Neural cell (in vitro differentiated cells): ENCODE measurements around the gene MAML3. TPM values are rescaled to one million over a fixed set of nuclear protein-coding genes. Genes with fewer than 3 reads are reported as not detected.

ENCODE experiments used
- H2AFZ ChIP-seq: fragments of 200-600, 300-800 bp; sonication (generic), shearing (Covaris generic); 2 replicates; pipeline ENCODE4 v1.6.0; 2014; ENCODE audit warnings: low read depth, mild to moderate bottlenecking, antibody characterized with exemption, low read length, moderate library complexity
- H3F3A ChIP-seq: fragments of 200-600 bp; shearing (Covaris generic); 2 replicates; pipeline ENCODE4 v1.6.1; 2016; ENCODE audit warnings: mild to moderate bottlenecking, moderate library complexity, mixed read lengths, antibody characterized with exemption, low read length; ENCODE audit not compliant: insufficient read depth, poor library complexity, severe bottlenecking
- H3K27ac ChIP-seq: fragments of 200-600, 300-800 bp; sonication (generic), shearing (Covaris generic); 2 replicates; pipeline ENCODE4 v1.5.1; 2014; ENCODE audit warnings: mild to moderate bottlenecking, low read length, moderate library complexity
- H3K27me3 ChIP-seq: fragments of 300-800, 200-600 bp; sonication (generic), shearing (Covaris generic); 2 replicates; pipeline ENCODE4 v1.6.0; 2014; ENCODE audit warnings: mild to moderate bottlenecking, low read depth, low read length, moderate library complexity; ENCODE audit not compliant: insufficient read depth
- H3K36me3 ChIP-seq: fragments of 300-800, 200-600 bp; sonication (generic), shearing (Covaris generic); 2 replicates; pipeline ENCODE4 v1.5.1; 2014; ENCODE audit warnings: mild to moderate bottlenecking, antibody characterized with exemption, low read length, moderate library complexity; ENCODE audit not compliant: insufficient read depth
- H3K4me2 ChIP-seq: fragments of 300-800, 200-600 bp; sonication (generic), shearing (Covaris generic); 2 replicates; pipeline ENCODE4 v1.6.0; 2014; ENCODE audit warnings: mild to moderate bottlenecking, low read length
- H3K4me3 ChIP-seq: fragments of 300-800, 200-600 bp; sonication (generic), shearing (Covaris generic); 2 replicates; pipeline ENCODE4 v1.5.1; 2014; ENCODE audit warnings: mild to moderate bottlenecking, low read length, moderate library complexity
- H3K79me2 ChIP-seq: fragments of 200-600 bp; shearing (Covaris generic); replicated peaks from 2 replicates; pipeline ENCODE4 v1.6.0; 2014; ENCODE audit warnings: mild to moderate bottlenecking, low read length, moderate library complexity; ENCODE audit not compliant: insufficient read depth
- H3K9ac ChIP-seq: fragments of 300-800, 200-600 bp; sonication (generic), shearing (Covaris generic); 2 replicates; pipeline ENCODE4 v1.6.1; 2016; ENCODE audit warnings: mild to moderate bottlenecking, low read length, mixed read lengths
- H3K9me2 ChIP-seq: fragments of 200-600 bp; shearing (Covaris generic); 2 replicates; pipeline ENCODE4 v1.6.1; 2016; ENCODE audit warnings: mild to moderate bottlenecking, low read length, mixed read lengths; ENCODE audit not compliant: insufficient read depth
- H3K9me3 ChIP-seq: fragments of 200-600, 300-800 bp; sonication (generic), shearing (Covaris generic); 2 replicates; pipeline ENCODE4 v1.6.1; 2016; ENCODE audit warnings: mild to moderate bottlenecking, mixed run types, low read length, moderate library complexity, mixed read lengths
- H4K20me1 ChIP-seq: fragments of 200-600 bp; shearing (Covaris generic); 2 replicates; pipeline ENCODE4 v1.6.1; 2016; ENCODE audit warnings: mild to moderate bottlenecking, mixed run types; ENCODE audit not compliant: insufficient read depth
- CTCF ChIP-seq: fragments of 450-650 bp; IDR thresholded peaks from 2 replicates; pipeline ENCODE4 v1.5.1; 2014; ENCODE audit warnings: antibody characterized with exemption, mild to moderate bottlenecking, moderate library complexity; ENCODE audit not compliant: poor library complexity, severe bottlenecking
- EP300 ChIP-seq: fragments of 450-650 bp; conservative IDR thresholded peaks from 2 replicates; pipeline ENCODE4 v1.6.1; 2014; ENCODE audit warnings: antibody characterized with exemption, mild to moderate bottlenecking, moderate library complexity; ENCODE audit not compliant: poor library complexity, severe bottlenecking
- EZH2 ChIP-seq: fragments of 200-600, 300-800 bp; shearing (Covaris generic), sonication (generic); IDR thresholded peaks from 2 replicates; pipeline ENCODE4 v1.6.1; 2014; ENCODE audit warnings: antibody characterized with exemption, low read length, borderline replicate concordance, mild to moderate bottlenecking; ENCODE audit not compliant: insufficient read depth, poor library complexity, severe bottlenecking
- MXI1 ChIP-seq: fragments of 450-650 bp; conservative IDR thresholded peaks from 2 replicates; pipeline ENCODE4 v1.6.1; 2014; ENCODE audit warnings: antibody characterized with exemption, mild to moderate bottlenecking; ENCODE audit not compliant: poor library complexity, severe bottlenecking
- POLR2AphosphoS5 ChIP-seq: IDR thresholded peaks from 2 replicates; pipeline ENCODE4 v1.6.1; 2012
- RAD21 ChIP-seq: fragments of 450-650 bp; conservative IDR thresholded peaks from 2 replicates; pipeline ENCODE4 v1.6.1; 2014; ENCODE audit warnings: antibody characterized with exemption, mild to moderate bottlenecking, moderate library complexity
- REST ChIP-seq: IDR thresholded peaks from 2 replicates; pipeline ENCODE4 v1.6.1; 2012; ENCODE audit warnings: borderline replicate concordance
- SMC3 ChIP-seq: fragments of 450-650 bp; conservative IDR thresholded peaks from 2 replicates; pipeline ENCODE4 v1.6.1; 2014; ENCODE audit warnings: antibody characterized with exemption, mild to moderate bottlenecking, moderate library complexity; ENCODE audit not compliant: poor library complexity
- TAF1 ChIP-seq: IDR thresholded peaks from 2 replicates; pipeline ENCODE4 v1.6.1; 2012; ENCODE audit warnings: low read depth
- polyA plus RNA-seq: library from polyadenylated mRNA; depleted of rRNA; stranded (reverse); fragments of >200 nt; gene quantifications from 2 replicates; pipeline ENCODE4 v1.2.3, GENCODE V29; 2014

MAML3 gene
- polyA plus RNA-seq, 1 donor from 2014 or later, result 10.2 TPM

GRCh38 chr4:139919004-139919403 is 235.0 kb downstream of the MAML3 start:
- no peak overlapping the region for H3K4me2 ChIP-seq
- H3K9me3 ChIP-seq, result no peaks in the 10 kb centered on the region
- TF ChIP-seq POLR2AphosphoS5 (no peak), REST (no peak), MXI1 (no peak), SMC3 (no peak), RAD21 (no peak), TAF1 (no peak)
- H3K79me2 ChIP-seq, result peaks cover 4% of the 10 kb centered on the region
- H3K4me3 ChIP-seq, result no peak overlapping the region
- H3K9me2 ChIP-seq, result no peaks in the 10 kb centered on the region
- H3K9ac ChIP-seq, result no peak overlapping the region
- no peaks in the 10 kb centered on the region for H4K20me1 ChIP-seq
- H3F3A ChIP-seq, result no peaks in the 10 kb centered on the region
- no peak overlapping the region for H2AFZ ChIP-seq
- H3K27me3 ChIP-seq, result no peaks in the 10 kb centered on the region
- no peaks in the 10 kb centered on the region for H3K36me3 ChIP-seq
- H3K27ac ChIP-seq, result no peak overlapping the region

- peaks cover 4% of the 10 kb centered on the region for H3K79me2 ChIP-seq
- H3K9me2 ChIP-seq, result no peaks in the 10 kb centered on the region
- H4K20me1 ChIP-seq, result no peaks in the 10 kb centered on the region
- H3F3A ChIP-seq, result no peaks in the 10 kb centered on the region
- H3K9me3 ChIP-seq, result no peaks in the 10 kb centered on the region
- H3K27me3 ChIP-seq, result no peaks in the 10 kb centered on the region
- H2AFZ ChIP-seq, result no peak overlapping the region
- no peak overlapping the region for H3K4me3 ChIP-seq
- no peaks in the 10 kb centered on the region for H3K36me3 ChIP-seq
- no peak overlapping the region for H3K9ac ChIP-seq
- no peak for TF ChIP-seq RAD21
- no peak for TF ChIP-seq POLR2AphosphoS5
- no peak for TF ChIP-seq SMC3
- no peak for TF ChIP-seq EP300
- no peak for TF ChIP-seq EZH2
- TF ChIP-seq REST, result no peak
- no peak for TF ChIP-seq CTCF
- no peak for TF ChIP-seq MXI1
- TF ChIP-seq TAF1, result no peak
- no peak overlapping the region for H3K4me2 ChIP-seq
- no peak overlapping the region for H3K27ac ChIP-seq
Observed at GRCh38 chr4:139918591-139918990, 235.4 kb downstream of the MAML3 start.
